22Rv1 (cell line): Measurements from ENCODE around the gene THRB.

Source experiments
- H3K27ac ChIP-seq: fragments of 450-650 bp; 2 replicates; pipeline ENCODE4 v1.5.1; 2017
- ZFX ChIP-seq: fragments of 450-650 bp; IDR thresholded peaks from 2 replicates; pipeline ENCODE4 v1.6.1; 2017; ENCODE audit warnings: antibody characterized with exemption, borderline replicate concordance
- TF ChIP-seq, protein P1 (sequence below): fragments of 450-650 bp; IDR thresholded peaks from 2 replicates; pipeline ENCODE4 v1.5.1; 2017; ENCODE audit warnings: mild to moderate bottlenecking

Gene THRB

DNA sequence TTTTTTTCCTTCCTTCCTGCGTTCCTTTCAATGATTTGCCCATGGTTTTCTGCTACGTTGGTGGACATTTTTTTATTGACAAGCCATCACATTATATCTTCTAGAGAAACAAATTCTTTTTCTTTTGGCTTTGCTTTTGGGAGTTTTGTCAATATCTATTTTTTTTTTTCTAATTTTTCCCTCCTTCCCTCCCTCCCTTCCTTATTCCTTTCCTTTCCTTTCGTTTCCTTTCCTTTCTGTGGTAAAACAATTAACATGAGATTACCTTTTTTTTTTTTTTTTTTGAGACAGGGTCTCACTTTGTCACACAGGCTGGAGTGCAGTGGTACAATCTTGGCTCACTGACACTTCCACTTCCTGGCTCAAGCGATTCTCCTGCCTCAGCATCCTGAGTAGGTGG lies 153.7 kb downstream of the THRB start:
- TF ChIP-seq, protein P1, sequence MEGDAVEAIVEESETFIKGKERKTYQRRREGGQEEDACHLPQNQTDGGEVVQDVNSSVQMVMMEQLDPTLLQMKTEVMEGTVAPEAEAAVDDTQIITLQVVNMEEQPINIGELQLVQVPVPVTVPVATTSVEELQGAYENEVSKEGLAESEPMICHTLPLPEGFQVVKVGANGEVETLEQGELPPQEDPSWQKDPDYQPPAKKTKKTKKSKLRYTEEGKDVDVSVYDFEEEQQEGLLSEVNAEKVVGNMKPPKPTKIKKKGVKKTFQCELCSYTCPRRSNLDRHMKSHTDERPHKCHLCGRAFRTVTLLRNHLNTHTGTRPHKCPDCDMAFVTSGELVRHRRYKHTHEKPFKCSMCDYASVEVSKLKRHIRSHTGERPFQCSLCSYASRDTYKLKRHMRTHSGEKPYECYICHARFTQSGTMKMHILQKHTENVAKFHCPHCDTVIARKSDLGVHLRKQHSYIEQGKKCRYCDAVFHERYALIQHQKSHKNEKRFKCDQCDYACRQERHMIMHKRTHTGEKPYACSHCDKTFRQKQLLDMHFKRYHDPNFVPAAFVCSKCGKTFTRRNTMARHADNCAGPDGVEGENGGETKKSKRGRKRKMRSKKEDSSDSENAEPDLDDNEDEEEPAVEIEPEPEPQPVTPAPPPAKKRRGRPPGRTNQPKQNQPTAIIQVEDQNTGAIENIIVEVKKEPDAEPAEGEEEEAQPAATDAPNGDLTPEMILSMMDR: no peak
- no peak for TF ChIP-seq ZFX
- no peak overlapping the region for H3K27ac ChIP-seq

DNA sequence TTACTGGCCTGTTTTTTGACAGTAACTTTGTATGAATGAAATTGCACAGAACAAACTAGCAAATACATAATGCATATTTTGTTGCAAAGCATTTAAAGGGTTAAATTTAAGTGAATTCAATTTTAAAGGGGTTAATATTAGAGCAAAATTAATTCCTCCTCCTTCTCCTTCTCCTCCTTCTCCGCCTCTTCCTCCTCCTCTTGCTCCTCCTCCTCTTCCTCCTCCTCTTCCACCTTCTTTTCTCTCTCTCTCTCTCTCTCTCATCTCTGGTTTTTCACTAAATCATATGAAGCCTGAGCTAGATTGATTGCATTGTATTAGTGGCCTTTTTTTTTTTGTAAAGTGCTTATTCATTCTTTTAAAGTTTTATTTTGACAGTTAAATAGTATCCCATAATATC lies 154.5 kb downstream of the THRB start:
- no peak overlapping the region for H3K27ac ChIP-seq
- TF ChIP-seq, protein P1: no peak
- TF ChIP-seq ZFX: no peak

DNA sequence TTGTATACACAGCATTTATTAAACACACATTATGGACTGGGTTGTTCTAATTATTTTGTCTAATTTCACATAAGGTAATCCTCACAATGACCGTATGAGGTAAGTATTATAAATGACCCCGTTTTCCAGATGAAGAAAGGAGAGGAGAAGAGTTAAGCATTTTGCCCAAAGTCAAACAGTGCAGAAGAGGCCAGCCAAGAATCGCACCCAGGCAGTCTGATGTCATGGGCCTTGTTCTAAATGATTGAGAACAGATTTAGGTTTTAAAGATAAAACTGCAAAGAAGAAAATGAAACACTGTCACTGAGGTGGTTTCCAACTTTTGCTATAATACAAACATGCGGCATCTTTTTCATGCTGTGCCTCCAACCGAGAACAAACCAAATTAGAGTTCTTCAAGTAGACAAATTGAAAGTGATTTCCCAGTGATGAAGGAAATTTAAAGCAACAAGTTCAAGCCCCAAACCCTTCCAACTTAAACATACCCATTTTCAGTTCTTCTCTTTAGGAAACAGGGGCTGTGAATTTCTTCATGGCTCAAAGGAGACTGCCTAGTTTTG lies 155.3 kb downstream of the THRB start:
- no peak for TF ChIP-seq ZFX
- TF ChIP-seq, protein P1: no peak
- no peak overlapping the region for H3K27ac ChIP-seq

DNA sequence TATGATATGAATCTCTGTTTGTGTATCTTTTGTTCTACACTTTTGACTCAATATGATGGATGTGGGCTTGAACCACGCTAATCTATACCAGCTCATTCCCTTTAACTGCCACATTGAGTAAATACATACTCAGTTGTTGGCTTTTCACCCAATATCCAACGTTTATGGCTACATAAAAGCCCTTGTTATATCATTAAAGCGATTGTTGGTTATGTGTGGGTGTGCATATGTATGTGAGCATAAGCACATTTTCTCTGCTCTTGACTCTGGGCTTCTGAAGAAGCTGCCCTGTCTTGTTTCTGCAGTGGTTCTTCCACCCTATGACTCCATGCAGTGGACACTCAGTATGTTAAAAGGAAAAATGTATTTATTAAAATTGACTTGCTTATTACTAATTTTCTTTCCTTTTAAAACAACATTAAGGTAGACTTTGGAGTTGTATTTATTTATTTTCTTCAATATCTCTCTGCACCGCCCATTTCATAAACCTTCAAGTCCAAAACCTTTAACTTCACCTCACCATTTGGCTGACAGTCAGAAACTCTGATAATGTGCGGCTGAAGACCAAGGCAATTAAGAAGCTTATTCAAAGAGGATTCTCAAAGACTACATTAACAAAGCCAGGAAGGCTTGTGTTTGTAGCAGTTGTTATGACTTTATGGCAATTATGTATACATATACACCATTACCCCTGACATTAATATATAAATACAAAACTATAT lies 156.1 kb downstream of the THRB start:
- no peak for TF ChIP-seq ZFX
- TF ChIP-seq, protein P1: no peak
- no peak overlapping the region for H3K27ac ChIP-seq

DNA sequence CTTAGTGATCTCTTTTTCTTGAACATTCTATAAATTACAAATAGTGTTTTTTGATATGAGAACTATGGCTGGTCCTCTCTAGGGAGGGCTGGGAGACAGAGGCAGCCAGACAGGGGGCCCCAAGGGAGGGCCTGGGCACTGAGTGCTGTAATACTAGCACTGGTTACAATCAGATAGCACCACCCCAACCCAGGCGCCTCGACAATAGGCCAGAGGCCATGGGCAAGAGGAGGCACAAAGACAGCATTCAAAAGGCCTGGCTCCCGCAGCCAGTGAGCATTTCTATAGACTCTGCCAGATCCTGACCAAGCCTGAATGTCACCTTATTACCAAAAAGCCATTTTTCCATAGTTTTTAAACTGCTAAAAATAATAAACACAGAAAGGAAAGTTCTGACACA lies 158.5 kb downstream of the THRB start:
- no peak overlapping the region for H3K27ac ChIP-seq
- TF ChIP-seq ZFX: no peak
- TF ChIP-seq, protein P1: no peak

DNA sequence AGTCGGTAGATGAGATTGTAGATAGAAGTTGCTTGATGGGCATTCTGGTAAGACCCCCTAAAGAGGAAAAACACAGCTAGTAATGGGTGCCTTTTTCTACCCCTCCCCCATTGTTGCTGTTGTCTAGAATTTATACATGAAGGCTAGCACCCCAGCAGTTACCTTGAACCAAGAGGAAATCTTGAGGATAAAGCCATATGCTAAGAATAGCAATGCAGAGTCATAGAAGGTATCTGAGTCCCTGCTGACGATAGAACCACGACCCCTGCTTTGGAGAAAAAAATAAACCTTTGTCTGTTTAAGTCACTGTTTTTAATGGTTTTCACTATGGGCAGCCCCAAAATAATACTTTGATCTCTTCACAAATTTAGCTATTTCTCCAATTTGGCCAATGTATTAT lies 162.6 kb downstream of the THRB start:
- TF ChIP-seq ZFX: no peak
- TF ChIP-seq, protein P1: no peak
- no peak overlapping the region for H3K27ac ChIP-seq

DNA sequence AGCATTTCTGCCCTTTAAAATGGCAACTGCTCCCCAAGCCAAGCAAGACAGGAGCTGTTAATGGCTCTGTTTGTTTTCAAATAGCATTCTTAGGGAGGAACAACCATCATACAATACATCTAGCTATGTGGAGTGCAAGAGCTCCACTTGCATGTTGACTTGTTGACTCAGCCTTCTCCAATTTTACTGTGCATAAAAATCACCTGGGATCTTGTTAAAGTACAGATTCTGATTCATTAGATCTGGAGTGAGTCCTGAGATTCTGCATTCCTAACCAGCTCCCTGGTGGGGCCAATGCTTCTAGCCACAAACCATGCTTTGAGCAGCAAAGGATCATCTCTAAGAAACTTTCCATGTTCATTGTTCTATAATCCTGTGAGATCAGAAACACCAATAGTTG lies 171.4 kb downstream of the THRB start:
- TF ChIP-seq, protein P1: no peak
- TF ChIP-seq ZFX: no peak
- H3K27ac ChIP-seq: no peak overlapping the region
